Activated CD4-positive, alpha-beta T cell treated with anti-CD3 and anti-CD28 coated beads for 36 hours (primary cell): Measurements from ENCODE around the gene MAEL. TPM values are rescaled to one million over a fixed set of nuclear protein-coding genes. Genes with fewer than 3 reads are reported as not detected.

Source experiments
- ATAC-seq: fragments of 200-7000 bp; cut with Tn5 transposase; one replicate; pipeline ENCODE4 v1.10.0; 2021; ENCODE audit warnings: mild to moderate bottlenecking, moderate library complexity
- CTCF ChIA-PET: fragments of 350-600 bp; sonication (Branson Sonifier 250); formaldehyde crosslinking; loops from one replicate; lab custom pipeline; 2021; ENCODE audit warnings: antibody characterized with exemption; lab: Charles Lee
- POLR2A ChIA-PET: fragments of 350-600 bp; sonication (Branson Sonifier 250); formaldehyde crosslinking; loops from one replicate; lab custom pipeline; 2021; ENCODE audit warnings: antibody characterized with exemption, inconsistent platforms; lab: Charles Lee
- DNase-seq: peaks from one replicate; pipeline ENCODE4 v3.0.0-alpha.2; 2020
- H3K27ac Mint-ChIP-seq: one replicate; pipeline ENCODE4 v1.8.0; 2021; ENCODE audit warnings: mixed read lengths
- H3K27me3 Mint-ChIP-seq: one replicate; pipeline ENCODE4 v1.8.0; 2021; ENCODE audit warnings: mixed read lengths
- H3K36me3 Mint-ChIP-seq: one replicate; pipeline ENCODE4 v1.8.0; 2021; ENCODE audit warnings: low read depth, mixed read lengths
- H3K4me1 Mint-ChIP-seq: one replicate; pipeline ENCODE4 v1.8.0; 2021; ENCODE audit warnings: mixed read lengths
- H3K4me3 Mint-ChIP-seq: one replicate; pipeline ENCODE4 v1.8.0; 2021; ENCODE audit warnings: mild to moderate bottlenecking, moderate library complexity, mixed read lengths
- H3K9me3 Mint-ChIP-seq: one replicate; pipeline ENCODE4 v1.8.0; 2021; ENCODE audit warnings: low read depth, mixed read lengths
- intact Hi-C, 2 experiments: fragments of 100-400 bp; cut with DNase I in 1 of 2; cut with micrococcal nuclease in 1 of 2; formaldehyde crosslinking; loops; one replicate each; pipeline versions ENCODE4 v1.14.2 to v1.15.1; 2022 to 2024; cut with DNase I, micrococcal nuclease
- total RNA-seq, 2 experiments: library from RNA; stranded (reverse); gene quantifications; one replicate each; pipeline ENCODE4 v1.2.3, GENCODE V29; 2021

MAEL gene
- total RNA-seq, 2 experiments from 2014 or later, result 0.11 TPM; not detected in 1

DNA sequence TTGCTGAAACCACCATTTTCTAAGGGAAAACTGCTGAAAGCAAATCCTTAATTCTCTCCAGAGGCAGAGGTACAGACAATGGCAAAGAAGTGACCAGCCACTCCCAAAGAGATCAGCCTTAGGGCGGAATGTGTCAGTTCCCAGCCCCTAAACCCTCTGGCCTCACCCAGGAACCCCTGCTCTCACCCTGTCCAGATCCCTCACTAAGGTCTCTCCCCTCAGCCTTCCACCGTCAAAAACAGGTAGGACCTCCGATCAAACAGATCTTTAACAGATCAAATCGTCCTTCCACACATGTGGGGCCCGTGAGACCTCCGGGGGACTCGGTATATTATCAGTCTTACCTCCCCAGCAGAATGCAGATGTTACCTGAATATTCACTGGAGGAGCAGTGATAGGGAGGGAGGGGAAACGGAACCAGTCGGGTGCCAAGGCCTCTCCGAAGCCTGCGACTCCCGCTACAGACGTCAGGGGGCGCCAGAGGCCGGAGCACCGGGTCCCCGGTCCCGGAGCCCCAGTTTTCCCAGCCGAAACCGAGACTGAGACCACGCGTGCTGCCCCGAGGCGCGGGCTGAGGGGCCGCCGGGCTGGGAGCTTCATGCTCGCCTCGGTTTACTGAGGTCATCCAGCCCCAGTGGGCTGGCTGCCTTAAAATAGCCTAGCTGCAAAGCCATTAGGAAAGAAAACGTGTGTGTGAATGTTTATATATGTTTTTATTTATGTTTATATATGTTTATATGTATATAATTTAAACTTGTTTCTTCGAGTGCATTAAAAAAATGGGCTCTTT lies 77.4 kb downstream of the MAEL start:
- ChIA-PET POLR2A (interaction anchor here (0.5 kb wide), 1 partner anchor 157 kb away, joined by 4 read pairs; no protein-coding TSS in a partner anchor), CTCF (interaction anchor here (0.6 to 11.2 kb wide), 21 partner anchors 10 to 476 kb away, joined by 3 to 541 read pairs (median 3); no protein-coding TSS in a partner anchor)
- DNase-seq, result peak; percentile 87
- no peaks in the 10 kb centered on the region for H3K36me3 Mint-ChIP-seq
- no peak overlapping the region for H3K4me3 Mint-ChIP-seq
- no peaks in the 10 kb centered on the region for H3K4me1 Mint-ChIP-seq
- no peaks in the 10 kb centered on the region for H3K27me3 Mint-ChIP-seq
- intact Hi-C loops, result loop anchor here (1.0 to 10.0 kb wide), 11 partner anchors 58 to 491 kb away; partner anchors contain the start of gene POU2F1 (in 2 of the 2)
- H3K27ac Mint-ChIP-seq, result no peak overlapping the region
- no peaks in the 10 kb centered on the region for H3K9me3 Mint-ChIP-seq
- ATAC-seq, result peak; percentile 95

DNA sequence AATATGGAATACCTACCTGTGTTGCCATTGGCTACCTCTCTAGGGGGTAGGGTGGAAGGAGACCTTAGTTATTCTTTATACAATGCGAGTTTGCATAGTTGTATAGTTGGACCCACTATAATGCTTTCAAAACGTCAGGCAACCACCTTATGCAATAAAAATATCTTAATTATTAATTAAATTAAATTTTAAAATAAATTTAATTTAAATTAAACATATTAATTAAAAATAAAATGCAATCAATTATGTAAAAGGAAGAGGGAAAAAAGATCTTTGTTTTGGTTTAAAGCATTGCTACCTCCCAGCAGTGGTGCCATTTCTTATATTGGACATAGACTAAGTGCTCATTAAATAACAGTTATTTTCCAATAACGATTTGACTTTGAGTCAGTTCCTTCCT lies 78.8 kb downstream of the MAEL start:
- no peaks in the 10 kb centered on the region for H3K4me1 Mint-ChIP-seq
- DNase-seq, result no peak
- POLR2A ChIA-PET, result no interaction called here
- no peaks in the 10 kb centered on the region for H3K36me3 Mint-ChIP-seq
- H3K9me3 Mint-ChIP-seq, result no peaks in the 10 kb centered on the region
- no peak overlapping the region for H3K4me3 Mint-ChIP-seq
- CTCF ChIA-PET, result no interaction called here
- ATAC-seq, result no peak
- intact Hi-C loops, result loop anchor here (2.0 to 10.0 kb wide), 6 partner anchors 153 to 489 kb away; partner anchors contain the start of gene POU2F1 (in 1 of the 2)
- H3K27me3 Mint-ChIP-seq, result no peaks in the 10 kb centered on the region
- no peak overlapping the region for H3K27ac Mint-ChIP-seq

DNA sequence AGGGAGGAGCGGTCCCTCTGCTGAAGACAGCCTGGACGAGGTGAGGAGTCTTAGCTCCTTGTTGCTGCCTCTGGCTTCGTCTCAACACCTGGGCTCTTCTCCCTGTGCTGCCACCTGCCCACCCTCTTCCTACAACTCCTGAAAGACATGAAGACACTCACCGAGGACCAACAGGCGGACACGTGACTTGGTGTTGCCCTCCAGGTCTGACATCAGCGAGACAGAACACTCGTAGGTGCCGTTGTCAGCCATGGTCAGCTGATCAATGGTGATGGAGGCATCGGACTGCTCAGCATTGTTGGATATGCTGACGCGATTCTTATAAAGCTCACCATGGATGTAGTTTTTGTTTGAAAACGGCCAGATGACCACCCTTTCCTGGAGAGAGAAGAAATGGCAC lies 79.7 kb downstream of the MAEL start:
- Mint-ChIP-seq H3K36me3 (no peaks in the 10 kb centered on the region), H3K27me3 (no peaks in the 10 kb centered on the region), H3K27ac (no peak overlapping the region), H3K4me1 (no peaks in the 10 kb centered on the region), H3K4me3 (no peak overlapping the region), H3K9me3 (no peaks in the 10 kb centered on the region)
- DNase-seq, result no peak
- POLR2A ChIA-PET, result interaction anchor here (0.6 kb wide), 1 partner anchor 132 kb away, joined by 5 read pairs; no protein-coding TSS in a partner anchor
- no peak for ATAC-seq
- intact Hi-C loops, result loop anchor here (5.0 to 10.0 kb wide), 3 partner anchors 339 to 489 kb away; no protein-coding TSS in a partner anchor
- CTCF ChIA-PET, result interaction anchor here (0.7 to 1.3 kb wide), 5 partner anchors 11 to 1179 kb away, joined by 3 read pairs; no protein-coding TSS in a partner anchor

DNA sequence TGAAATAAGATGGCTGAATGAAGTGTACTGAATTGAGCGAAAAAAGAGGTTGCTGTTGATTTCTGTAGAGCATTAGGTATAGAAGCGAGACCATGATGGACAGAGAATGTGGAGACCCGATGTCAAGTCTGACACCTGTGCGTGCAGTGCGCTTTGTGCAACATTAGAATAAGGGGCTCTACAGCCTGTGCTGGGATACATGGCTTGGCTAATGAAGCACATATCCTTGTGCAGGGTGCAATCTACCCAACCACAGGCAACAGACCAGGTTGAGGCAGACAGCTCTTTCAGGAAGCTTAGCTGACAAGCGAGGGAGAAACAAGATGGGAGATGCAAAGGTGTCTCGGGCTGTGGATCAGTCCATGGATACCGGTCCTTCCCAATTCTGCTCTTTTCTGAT lies 82.2 kb downstream of the MAEL start:
- Mint-ChIP-seq H3K9me3 (no peaks in the 10 kb centered on the region), H3K27ac (no peak overlapping the region), H3K4me3 (no peak overlapping the region), H3K4me1 (peaks cover 6% of the 10 kb centered on the region), H3K27me3 (no peaks in the 10 kb centered on the region), H3K36me3 (no peaks in the 10 kb centered on the region)
- CTCF ChIA-PET, result interaction anchor here (0.6 kb wide), 2 partner anchors 33 to 79 kb away, joined by 3 read pairs; no protein-coding TSS in a partner anchor
- no peak for DNase-seq
- POLR2A ChIA-PET, result no interaction called here
- no peak for ATAC-seq
- intact Hi-C loops, result no loop called here

Other genes starting within 250 kb of the MAEL start
- gene POGK, start 149.8 kb upstream of the MAEL start, total RNA-seq, result 10 to 100 TPM; 36.2 to 40.6 TPM
- gene TADA1, start 113.0 kb upstream of the MAEL start, total RNA-seq, result 10 to 100 TPM; 16.0 to 19.5 TPM
- 10 to 100 TPM in 1 of 2 experiments, 1 to 10 TPM in 1; 9.1 to 14.6 TPM for gene ILDR2, start 13.7 kb upstream of the MAEL start, total RNA-seq
- gene GPA33, start 101.1 kb downstream of the MAEL start, total RNA-seq, result under 1 TPM; 0.39 to 0.56 TPM
- gene STYXL2, start 104.8 kb downstream of the MAEL start, total RNA-seq, result not detected
- 10 to 100 TPM; 20.3 to 21.6 TPM for gene POU2F1, start 231.6 kb downstream of the MAEL start, total RNA-seq